Embryonic facial prominence (tissue), 1 donor: ENCODE measurements around the gene NPHP4.
A peak's percentile ranks its signal among the peaks of the same experiment; 100 is the strongest.

ENCODE experiments used
- DNase-seq: peaks from one replicate; pipeline ENCODE4 v3.0.0-alpha.2; 2016; ENCODE audit errors: extremely low spot score

NPHP4 gene

GRCh38 chr1:5990913-5991312 lies 1.3 kb downstream of the NPHP4 start:
- no peak for DNase-seq

- DNase-seq, result no peak
Measured at GRCh38 chr1:5989731-5990271, 2.4 kb downstream of the NPHP4 start.

- no peak for DNase-seq
Measured at GRCh38 chr1:5989286-5989605, 3.0 kb downstream of the NPHP4 start.

GRCh38 chr1:5988596-5989285 lies 3.5 kb downstream of the NPHP4 start:
- no peak for DNase-seq

DNA sequence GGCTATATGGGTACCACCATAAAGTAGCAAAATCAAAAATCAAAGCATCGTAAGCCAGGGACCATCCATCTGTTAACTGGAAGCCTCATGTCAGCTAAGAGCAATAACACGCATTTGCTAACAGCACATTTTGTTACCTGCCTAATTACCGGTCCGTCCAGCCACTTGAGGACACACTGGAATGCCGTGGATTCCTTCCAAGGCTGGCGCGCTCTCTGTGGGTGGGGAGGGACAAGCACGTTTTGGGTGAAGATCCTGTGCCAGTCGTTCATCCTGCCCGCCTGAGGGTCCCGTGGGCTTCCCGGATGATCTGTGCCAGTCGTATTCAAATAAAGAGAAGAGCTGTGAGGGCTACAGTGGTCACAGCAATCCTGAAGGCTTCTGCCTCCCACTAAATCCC lies 6.2 kb downstream of the NPHP4 start:
- DNase-seq, result no peak

DNA sequence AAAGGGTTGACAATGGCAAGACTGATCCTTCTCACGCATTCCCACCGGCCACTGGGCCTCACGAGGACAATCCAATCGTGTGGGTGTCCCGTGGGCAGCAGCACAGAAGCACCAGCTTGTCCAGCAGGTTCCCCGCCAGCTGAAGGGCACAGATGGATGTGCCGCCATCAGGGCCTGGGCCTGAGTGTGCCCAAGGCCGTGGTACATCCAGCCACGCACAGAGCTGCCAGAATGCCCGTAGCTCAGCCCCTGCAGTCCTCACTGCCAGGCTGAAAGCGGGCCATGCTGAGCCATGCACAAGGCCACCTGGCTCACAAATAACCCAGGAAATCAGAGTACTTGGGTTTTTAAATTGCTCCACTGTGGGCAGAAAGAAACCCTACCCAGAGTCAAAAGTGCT lies 7.0 kb downstream of the NPHP4 start:
- no peak for DNase-seq

GRCh38 chr1:5983361-5984103 lies 8.7 kb downstream of the NPHP4 start:
- no peak for DNase-seq

DNA sequence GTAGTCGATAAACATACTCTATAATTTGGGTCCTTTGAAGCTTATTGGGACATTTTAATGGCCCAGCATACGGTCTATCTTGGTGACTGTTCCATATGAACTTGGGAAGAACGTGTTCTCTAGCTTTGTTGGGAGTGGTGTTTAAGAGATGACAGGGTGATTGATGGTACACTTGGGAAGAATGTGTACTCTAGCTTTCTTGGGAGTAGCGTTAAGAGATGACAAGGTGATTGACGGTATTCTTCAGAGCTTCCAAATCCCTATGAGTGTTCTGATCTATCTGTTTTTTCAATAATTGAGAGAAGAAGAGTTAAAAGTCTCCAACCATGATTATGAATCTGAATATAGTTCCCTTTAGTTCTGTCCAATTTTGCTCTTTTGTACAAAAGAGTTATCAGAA lies 9.4 kb downstream of the NPHP4 start:
- DNase-seq, result no peak

- no peak for DNase-seq
Measured at GRCh38 chr1:5982276-5982675, 9.9 kb downstream of the NPHP4 start.

GRCh38 chr1:5981009-5981380 lies 11.2 kb downstream of the NPHP4 start:
- DNase-seq, result no peak

DNA sequence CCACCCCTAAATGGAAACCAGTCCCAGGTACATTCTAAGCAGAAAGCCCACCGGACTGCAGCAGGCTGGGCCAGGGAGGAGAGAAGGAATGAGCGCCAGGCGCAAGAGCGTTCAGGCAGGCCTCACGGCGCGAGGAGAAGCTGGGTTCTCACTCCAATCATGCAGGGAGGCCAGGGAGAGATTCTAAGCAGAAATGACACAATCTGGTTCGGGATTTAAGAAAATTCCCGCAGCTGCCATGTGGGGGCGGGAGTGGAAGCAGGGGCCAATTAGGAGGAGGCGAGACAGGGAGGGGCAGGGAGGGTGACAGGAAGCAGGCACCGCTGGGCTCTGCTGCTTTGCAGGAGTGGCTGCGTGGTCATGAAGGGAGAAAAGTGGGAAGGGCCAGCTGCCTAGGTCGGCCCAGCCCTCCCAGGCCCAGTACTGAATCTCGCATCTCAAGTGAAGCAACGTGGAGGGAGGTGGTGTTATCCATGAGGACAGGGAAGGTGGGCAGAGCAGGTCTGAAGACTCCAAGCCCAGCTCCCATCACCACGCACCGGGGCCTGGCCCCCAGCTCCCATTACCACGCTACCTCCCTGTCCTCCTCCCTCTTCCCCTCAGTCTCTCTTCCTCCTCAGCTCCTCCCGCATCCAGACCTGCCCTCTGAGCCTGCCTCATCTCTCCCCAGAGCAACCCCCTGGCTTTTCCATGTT lies 11.8 kb downstream of the NPHP4 start:
- DNase-seq, result no peak

- DNase-seq, result no peak
Measured at GRCh38 chr1:5979536-5980313, 12.5 kb downstream of the NPHP4 start.

DNA sequence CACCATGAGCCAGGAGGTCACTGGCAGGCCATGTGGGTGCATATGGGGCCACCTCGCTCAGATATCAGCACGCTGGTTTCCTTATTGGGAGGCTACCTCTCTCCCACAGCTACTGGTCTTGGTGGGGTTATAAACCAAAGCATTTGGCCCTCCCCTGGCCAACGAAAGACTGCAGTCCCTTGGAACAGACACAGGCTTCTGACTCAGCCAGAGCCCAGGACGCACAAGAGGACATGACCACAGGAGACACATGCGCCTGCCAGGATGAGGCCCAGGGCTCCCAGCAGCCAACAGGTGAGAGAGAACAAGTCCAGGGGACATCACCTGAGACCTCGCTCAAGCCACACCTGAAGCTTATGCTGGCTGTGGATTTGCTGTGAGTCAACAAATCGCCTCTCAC lies 13.8 kb downstream of the NPHP4 start:
- DNase-seq, result no peak

DNA sequence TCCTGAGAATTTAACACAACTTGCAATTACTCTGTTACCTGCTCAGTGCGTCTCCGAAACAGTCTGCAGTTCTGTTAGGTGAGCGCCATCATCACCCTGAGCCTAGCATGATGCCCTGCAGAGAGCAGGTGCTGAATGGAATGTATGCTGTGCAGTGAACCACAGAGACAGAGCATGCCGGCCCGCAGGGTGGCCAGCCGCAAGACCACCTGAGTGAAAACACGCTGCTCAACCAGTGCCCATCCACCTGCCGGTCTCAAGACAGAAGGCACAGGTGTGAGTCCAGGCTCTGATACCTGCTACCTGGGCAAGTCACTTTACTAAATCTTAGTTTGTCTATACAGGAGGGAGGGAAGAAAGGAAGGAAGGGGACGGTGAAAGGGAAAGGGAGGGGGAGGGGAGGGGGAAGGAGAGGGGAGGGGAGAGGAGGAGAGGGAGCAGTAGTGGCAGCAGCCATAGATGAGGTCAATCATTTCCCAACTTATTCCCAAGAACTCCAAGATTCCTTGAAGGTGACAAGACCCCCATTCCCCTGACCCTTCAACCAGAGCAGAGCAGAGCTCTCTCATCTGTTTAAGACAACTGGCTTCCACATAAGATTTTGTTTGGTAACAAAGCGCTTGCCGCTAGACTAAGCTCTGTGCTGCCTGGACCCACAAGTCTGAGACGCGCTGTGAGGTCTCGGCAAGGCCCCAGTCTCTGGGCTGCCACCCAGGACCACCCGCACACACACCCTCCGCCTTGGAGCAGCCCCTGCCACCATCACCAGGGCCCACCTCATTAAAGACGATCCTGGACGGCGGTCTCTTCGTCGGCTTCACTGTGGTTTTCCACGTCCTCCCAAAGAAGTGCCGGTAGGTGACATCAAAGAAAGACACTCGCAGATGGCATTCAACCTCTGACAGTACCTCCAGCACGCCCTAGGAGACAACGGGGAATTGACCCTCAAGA lies 14.5 kb downstream of the NPHP4 start:
- DNase-seq, result no peak

- no peak for DNase-seq
Measured at GRCh38 chr1:5976726-5977493, 15.3 kb downstream of the NPHP4 start.

GRCh38 chr1:5976231-5976630 lies 16.0 kb downstream of the NPHP4 start:
- no peak for DNase-seq

GRCh38 chr1:5975133-5975880 lies 16.9 kb downstream of the NPHP4 start:
- peak; percentile 15 for DNase-seq

- DNase-seq, result no peak
Measured at GRCh38 chr1:5974631-5975030, 17.6 kb downstream of the NPHP4 start.

GRCh38 chr1:5973771-5974170 lies 18.5 kb downstream of the NPHP4 start:
- no peak for DNase-seq

DNA sequence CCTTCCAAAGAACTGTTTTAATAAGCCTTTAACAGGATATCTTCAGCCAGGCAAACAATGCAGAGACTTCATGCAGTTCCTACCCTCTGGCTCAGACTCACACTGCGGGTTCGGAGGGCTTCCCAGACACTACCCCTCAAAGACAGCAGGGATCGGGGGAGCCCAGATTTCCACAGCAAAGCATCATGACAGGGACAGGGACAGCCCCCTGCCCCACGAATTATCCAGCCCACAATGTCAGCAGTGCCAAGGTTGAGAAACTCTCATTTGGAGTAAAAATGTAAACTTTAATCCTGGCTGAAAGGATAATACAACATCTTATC lies 20.1 kb downstream of the NPHP4 start:
- DNase-seq, result no peak
